ENCODE data around the gene CLDN6.

The CLDN6 gene

DNA sequence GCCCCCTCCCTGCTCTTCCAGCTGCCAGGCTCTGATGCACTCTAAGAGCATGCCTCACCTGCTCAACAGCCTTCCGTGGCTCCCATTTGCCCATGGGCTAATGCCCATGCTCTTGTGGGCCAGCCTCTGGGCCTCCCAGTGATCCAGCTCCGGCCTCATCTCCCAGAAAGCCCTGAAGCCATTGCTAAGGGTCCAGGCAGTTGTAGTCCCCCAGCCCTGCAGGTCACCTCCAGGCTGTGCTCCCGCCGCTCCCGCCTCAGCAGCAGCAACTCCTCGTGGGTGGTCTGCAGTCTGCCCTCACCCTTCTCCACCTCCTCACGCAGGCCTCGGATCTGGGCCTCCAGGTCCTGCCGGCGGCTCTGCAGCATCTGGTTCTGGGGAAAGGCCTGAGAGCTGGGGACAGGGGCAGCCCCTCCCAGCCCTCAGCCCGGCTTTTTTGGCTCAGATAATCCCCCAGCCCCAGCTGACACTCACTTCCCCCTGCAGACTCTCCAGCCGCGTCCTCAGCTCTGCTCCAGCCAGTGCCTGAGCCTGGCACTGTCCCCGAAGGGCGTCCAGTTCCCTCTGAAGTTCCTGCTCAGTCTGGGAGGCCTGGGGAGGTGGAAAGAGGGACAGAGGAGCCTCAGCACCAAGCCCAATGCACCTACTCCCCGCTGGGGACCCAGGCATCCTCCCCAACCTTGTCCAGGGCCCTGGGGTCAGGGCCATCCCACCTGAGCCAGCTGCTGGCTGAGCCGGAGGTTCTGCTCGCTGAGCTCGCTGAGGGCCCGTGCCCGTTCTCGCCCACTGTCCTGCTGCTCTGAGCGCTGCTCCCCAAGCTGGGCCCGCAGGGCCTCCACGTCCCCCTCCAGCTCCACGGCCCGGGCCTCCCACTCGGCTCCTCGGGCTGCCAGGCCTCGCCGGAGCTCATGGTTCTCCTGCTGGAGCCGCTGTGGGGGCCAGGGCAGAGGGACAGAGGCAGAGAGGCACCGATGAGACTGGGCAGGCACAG is 12.5 kb upstream of the CLDN6 start:
- no peak for DNase-seq
- in situ Hi-C loops (cut with HindIII; ENCODE audit: low pct_ligation_motif_present, low pct_unique_long_range_greater_than_20kb, low sequenced_read_pairs), result no loop called here

DNA sequence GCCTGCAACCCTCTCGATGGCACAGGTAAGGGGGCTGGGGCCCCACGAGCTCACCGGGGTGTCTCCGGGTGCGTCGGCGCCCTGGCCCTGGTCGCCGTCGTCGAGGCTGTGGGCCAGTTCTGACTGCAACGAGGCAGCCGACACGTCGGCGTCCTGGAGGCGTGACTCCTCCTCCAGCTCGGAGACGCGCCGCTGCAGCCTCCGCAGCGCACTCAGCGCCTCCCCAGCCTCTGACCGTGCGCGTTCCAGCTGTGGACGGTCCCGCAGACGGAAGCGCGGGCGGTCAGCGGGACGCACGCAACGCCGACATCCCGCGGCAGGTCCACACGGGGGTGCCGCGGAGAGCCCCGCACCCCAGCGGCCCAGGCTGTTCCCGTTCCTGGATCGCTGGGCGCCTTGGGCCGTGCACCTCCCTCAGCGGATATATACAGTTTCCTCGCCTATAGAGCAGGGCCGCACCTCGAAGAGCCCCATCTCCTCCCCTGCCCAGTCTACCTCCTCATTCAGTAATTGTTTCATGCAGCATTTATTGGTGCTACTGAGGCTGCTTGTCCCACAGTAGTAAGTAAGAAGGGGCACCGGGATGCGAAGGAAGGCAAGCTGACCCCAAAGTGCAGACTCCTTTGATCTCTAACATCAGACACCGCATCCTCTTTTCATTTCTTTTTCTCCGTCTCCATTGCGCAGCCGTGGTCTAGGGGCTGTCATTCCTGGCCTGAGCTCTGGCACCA is 11.7 kb upstream of the CLDN6 start:
- no peak for DNase-seq
- in situ Hi-C loops (cut with HindIII; ENCODE audit: low pct_ligation_motif_present, low pct_unique_long_range_greater_than_20kb, low sequenced_read_pairs), result no loop called here

DNA sequence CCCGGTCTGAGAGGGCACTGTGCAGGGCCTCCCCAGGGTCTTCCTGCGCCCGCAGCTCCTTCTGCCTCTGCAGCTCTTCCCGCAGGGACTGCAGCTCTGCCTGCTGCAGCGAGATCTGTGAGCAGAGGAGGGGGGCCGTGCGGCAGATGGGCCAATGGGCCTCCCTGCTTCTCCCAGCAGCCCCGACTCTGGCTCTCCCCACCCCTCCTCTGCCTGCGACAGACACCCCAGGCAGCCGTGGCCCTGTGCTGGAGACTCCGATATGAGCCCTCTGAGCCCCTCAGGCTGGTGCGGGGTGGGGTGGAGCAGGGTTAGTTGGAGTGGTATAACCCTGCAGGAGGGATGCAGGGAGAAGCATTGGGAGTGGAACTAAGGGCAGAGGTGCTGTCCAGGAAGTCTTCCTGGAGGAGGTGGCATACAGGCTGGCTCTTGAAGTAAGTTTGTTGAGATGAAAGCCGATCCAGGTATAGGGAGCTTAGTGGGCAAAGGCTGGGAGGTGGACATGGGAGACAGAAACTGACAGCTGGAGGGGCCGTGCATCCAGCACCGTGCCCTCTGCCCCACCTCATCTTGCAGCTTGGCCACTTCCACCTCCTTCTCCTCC is 10.8 kb upstream of the CLDN6 start:
- no peak for DNase-seq
- in situ Hi-C loops (cut with HindIII; ENCODE audit: low pct_ligation_motif_present, low pct_unique_long_range_greater_than_20kb, low sequenced_read_pairs), result no loop called here

DNA sequence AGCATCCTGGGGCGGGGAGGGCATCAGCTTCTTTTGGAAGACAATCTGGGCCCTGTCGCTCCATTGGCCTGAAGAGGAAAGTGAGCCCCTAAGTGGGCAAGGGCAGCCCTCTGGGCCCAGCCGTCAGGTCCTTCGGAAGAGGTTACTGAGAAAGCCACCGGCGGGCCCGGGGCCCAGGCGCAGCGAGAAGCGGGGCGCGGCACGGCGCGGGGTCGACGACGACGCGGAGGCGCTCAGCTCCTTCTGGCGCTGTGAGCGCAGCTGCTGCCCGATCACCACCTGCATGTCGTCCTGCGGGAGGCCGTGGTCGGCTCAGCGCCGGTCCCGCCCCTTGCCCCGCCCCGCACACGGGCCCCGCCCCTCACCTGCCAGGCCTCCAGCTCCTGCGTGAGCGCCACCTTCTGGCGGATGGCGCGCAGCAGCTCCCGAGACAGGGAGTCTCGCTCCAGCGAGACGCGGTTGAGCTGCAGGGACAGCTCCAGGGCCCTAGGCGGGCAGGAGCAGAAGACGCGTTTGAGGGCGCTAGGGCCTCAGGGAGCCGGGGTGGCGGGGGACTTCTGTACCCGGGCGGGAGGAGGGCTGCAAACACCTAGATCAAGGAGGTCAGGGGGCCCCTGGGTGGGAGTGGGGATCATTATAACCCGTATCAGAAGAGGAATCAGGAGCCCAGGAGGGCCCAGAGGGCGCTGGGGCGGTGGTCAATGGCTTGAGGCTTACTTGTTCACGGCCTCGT is 10.2 kb upstream of the CLDN6 start:
- DNase-seq, result peak; percentile 94
- in situ Hi-C loops (cut with HindIII; ENCODE audit: low pct_ligation_motif_present, low pct_unique_long_range_greater_than_20kb, low sequenced_read_pairs), result no loop called here

DNA sequence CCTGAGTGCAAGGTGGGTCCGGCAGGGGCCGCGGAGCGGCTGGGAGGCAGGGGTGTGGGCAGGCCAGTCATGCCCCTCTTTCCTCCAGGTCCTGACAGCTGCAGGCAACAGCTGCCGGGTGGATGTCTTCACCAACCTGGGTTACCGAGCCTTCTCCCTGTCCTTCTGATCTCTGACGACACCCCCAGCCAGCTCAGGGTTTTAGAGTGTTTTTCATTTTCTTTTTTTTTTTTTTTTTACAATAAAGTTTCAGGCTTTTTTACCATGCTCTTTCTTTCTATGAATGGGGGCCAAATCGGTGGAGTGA is 9.5 kb upstream of the CLDN6 start:
- DNase-seq, result no peak
- in situ Hi-C loops (cut with HindIII; ENCODE audit: low pct_ligation_motif_present, low pct_unique_long_range_greater_than_20kb, low sequenced_read_pairs), result no loop called here

DNA sequence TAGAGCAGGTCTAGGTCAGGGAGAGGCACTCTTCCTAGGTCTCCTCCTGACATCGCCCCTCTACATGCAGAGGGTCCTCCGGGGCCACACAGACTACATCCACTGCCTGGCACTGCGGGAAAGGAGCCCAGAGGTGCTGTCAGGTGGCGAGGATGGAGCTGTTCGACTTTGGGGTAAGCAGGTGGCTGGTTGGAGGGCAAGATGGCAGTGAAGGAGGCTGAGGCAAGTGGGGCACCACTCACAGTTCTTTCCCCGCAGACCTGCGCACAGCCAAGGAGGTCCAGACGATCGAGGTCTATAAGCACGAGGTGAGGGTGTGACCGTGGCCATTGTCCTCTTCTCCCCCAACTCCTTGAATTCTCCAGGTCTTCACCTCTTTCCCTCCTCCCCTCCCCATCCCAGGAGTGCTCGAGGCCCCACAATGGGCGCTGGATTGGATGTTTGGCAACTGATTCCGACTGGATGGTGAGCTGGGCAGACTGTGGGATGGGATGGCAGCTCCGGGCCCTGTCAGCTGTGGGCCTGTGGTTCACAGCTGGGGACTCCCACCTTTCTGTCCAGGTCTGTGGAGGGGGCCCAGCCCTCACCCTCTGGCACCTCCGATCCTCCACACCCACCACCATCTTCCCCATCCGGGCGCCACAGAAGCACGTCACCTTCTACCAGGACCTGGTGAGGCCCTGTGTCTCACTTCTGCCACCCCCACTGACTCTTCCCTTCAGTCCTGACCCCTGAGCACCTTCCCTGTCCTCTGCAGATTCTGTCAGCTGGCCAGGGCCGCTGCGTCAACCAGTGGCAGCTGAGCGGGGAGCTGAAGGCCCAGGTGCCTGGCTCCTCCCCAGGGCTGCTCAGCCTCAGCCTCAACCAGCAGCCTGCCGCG is 8.9 kb upstream of the CLDN6 start:
- no peak for DNase-seq
- in situ Hi-C loops (cut with HindIII; ENCODE audit: low pct_ligation_motif_present, low pct_unique_long_range_greater_than_20kb, low sequenced_read_pairs), result no loop called here

DNA sequence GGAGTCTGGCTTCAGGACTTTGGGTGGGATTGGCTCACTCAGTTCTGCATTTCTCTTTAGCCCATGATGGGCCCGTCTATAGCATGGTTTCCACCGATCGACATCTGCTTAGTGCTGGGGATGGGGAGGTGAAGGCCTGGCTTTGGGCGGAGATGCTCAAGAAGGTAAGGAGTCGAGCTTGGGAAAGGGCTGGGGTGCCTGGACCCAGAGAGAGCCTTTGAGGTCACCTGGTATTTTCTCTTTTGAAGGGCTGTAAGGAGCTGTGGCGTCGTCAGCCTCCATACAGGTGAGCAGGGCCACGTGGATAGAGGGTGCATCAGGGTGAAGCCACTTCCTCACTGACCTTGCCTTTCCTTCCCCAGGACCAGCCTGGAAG is 8.0 kb upstream of the CLDN6 start:
- no peak for DNase-seq
- in situ Hi-C loops (cut with HindIII; ENCODE audit: low pct_ligation_motif_present, low pct_unique_long_range_greater_than_20kb, low sequenced_read_pairs), result no loop called here

DNA sequence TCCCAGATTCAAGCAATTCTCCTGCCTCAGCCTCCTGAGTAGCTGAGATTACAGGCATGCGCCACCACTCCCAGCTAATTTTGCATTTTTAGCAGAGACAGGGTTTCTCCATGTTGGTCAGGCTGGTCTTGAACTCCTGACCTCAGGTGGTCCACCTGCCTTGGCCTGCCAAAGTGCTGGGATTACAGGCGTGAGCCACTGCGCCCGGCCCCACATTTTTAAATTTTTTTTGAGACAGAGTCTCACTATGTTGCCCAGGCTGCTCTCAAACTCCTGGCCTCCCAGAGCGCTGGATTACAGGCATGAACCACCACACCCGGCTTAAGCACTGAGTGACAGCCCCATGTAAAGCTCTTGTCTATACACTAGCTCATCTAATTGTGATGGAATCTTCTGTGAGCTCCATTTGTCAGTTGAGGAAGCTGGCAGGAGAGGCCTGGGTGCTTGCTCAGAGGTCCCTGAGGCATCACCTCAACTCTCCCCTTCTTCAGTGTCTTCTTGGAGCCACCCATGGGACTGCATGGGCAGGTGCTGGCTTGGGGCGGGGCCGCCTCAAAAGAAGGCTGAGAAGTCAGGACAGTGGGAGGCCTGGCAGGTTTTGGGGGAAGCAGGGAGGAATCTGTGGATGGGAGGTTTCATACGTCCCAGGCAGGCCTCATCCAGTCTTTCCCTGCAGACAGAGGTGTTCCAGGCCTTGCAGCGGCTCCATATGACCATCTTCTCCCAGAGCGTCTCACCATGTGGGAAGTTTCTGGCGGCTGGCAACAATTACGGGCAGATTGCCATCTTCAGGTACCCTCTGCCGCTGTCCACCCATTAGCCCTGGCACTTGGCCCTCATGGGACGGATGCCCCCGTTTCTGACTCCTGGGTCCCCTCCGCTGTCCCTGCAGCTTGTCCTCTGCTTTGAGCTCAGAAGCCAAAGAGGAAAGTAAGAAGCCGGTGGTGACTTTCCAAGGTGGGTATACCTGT is 7.3 kb upstream of the CLDN6 start:
- in situ Hi-C loops (cut with HindIII; ENCODE audit: low pct_ligation_motif_present, low pct_unique_long_range_greater_than_20kb, low sequenced_read_pairs), result no loop called here
- DNase-seq, result no peak

DNA sequence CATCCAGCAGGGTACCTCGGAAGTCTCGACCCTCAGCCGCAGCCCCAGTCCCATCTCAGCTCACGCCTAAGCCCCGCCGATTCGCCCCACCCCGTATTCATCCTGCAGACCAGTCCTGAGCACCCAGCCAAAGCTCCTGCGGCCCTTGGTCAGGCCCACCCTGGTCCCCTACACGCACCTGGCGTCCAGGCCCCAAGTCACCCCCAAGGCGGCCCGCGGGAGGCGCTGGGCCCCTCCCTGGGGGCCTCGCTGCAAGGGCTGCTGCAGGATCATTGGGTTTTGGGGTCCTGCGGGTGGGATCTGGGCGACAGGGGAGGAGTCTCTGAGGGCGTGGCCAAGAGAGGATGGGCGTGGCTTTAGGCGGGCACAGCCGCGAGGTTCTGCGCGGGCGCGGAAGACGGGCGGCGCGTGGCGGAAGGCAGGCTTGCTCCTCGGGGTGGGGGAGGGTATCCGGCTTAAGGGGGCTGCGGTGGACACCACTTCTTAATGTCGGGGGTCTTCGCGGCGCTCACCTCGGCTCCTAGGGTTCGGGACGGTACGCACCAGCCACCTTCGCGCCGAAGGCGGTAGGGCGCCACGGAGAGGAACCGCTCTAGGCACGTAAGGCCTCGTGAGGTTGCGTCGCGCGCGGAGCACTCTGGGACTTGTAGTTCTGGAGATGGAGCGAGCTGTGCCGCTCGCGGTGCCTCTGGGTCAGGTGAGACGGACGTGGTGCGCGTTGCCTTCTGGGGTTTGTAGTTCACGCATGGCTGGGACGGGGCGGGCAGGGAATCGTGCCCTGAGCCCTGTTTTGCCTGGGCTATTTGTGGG is 5.9 kb upstream of the CLDN6 start, which contains the start of the genes HCFC1R1 and THOC6:
Gene HCFC1R1, minus strand, starts transcription at position 274 of the 810 bp plus-strand sequence. Its CDS starts 1 bp downstream, at position 273.
Gene THOC6, plus strand, starts transcription at position 367 of the 810 bp plus-strand sequence. Its CDS starts 292 bp downstream, at position 659.
- in situ Hi-C loops (cut with HindIII; ENCODE audit: low pct_ligation_motif_present, low pct_unique_long_range_greater_than_20kb, low sequenced_read_pairs), result no loop called here
- peak; percentile 99 for DNase-seq

DNA sequence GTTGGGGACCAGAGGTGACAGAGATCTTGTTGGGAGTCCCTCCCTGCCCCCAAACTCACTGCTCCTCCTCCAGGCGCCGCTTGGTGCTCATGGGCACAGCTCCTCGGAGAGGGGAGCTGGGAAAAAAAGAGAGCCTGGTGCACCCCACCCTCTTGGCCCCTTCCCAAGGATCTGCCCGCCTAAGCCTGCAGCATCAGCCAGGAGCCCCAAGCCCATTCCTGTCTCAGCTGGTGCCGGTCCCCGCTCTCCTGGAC is 5.4 kb upstream of the CLDN6 start:
- DNase-seq, result peak; percentile 92
- in situ Hi-C loops (cut with HindIII; ENCODE audit: low pct_ligation_motif_present, low pct_unique_long_range_greater_than_20kb, low sequenced_read_pairs), result no loop called here

DNA sequence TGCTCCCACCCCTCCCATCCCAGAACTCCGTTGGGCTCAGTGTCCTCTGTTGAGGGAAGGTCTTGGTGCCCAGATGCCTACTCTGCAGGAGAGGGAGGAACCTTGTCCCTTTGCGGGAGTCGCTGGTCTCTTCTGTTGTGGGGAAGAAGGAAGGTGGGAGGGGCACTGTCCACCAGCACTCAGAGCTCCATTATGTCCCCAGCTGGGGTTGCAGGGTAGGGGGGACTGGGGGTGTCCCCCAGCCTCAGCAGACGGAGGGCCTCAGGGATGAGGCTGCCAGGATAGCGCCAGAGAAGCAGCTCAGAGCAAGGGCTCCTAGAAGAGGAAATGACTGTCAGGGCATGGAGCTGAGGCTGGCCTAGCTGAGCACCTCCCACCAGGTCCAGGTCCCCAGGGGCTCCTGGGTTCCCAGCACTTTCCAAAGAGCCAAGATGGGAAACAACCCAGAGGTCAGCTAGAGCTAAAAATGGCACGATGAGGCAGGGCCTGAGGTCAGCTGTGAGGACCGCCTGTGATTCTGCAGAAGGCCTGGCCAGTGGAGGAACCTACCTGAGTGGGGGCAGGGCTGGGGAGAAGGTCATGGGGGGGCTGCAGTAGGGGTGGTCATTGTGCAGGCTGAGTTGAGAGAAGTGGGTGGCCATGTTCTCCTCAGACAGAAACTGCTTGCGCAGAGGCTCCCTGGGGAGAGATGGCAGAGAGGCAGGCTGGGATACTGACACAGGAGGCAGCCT is 4.9 kb upstream of the CLDN6 start:
- DNase-seq, result no peak
- in situ Hi-C loops (cut with HindIII; ENCODE audit: low pct_ligation_motif_present, low pct_unique_long_range_greater_than_20kb, low sequenced_read_pairs), result no loop called here

DNA sequence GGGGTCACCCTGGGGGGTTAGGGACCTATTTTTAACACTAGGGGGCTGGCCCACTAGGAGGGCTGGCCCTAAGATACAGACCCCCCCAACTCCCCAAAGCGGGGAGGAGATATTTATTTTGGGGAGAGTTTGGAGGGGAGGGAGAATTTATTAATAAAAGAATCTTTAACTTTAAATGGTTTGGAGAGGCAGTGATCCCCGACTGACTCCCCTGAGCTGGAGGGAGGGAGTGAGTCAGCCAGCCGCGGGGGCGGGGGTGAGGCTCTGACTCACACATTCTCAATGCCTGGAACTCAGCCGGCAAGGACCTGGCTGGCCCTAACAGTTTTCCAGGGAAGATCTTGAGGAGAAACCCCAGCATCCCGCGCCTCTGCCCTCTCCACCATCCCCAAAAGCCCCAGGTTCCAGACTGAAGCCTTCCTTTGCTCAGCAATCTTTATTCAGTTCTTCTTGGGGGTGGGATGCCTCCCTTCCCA is 4.3 kb upstream of the CLDN6 start:
- DNase-seq, result peak; percentile 97
- in situ Hi-C loops (cut with HindIII; ENCODE audit: low pct_ligation_motif_present, low pct_unique_long_range_greater_than_20kb, low sequenced_read_pairs), result no loop called here

DNA sequence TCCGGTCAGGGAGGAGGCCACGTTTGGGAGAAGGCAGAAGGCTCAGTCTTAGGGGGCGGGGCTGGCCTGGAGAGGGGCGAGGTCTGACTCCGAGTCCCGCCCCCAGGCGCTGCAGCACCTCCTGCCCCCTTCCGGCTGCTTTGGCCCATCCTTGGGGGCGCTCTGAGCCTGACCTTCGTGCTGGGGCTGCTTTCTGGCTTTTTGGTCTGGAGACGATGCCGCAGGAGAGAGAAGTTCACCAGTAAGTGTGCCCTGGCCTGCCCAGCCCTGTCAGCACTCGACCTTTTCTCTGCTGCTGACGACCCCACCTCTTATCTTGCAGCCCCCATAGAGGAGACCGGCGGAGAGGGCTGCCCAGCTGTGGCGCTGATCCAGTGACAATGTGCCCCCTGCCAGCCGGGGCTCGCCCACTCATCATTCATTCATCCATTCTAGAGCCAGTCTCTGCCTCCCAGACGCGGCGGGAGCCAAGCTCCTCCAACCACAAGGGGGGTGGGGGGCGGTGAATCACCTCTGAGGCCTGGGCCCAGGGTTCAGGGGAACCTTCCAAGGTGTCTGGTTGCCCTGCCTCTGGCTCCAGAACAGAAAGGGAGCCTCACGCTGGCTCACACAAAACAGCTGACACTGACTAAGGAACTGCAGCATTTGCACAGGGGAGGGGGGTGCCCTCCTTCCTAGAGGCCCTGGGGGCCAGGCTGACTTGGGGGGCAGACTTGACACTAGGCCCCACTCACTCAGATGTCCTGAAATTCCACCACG is 3.6 kb upstream of the CLDN6 start:
- DNase-seq, result peak; percentile 97
- in situ Hi-C loops (cut with HindIII; ENCODE audit: low pct_ligation_motif_present, low pct_unique_long_range_greater_than_20kb, low sequenced_read_pairs), result no loop called here

DNA sequence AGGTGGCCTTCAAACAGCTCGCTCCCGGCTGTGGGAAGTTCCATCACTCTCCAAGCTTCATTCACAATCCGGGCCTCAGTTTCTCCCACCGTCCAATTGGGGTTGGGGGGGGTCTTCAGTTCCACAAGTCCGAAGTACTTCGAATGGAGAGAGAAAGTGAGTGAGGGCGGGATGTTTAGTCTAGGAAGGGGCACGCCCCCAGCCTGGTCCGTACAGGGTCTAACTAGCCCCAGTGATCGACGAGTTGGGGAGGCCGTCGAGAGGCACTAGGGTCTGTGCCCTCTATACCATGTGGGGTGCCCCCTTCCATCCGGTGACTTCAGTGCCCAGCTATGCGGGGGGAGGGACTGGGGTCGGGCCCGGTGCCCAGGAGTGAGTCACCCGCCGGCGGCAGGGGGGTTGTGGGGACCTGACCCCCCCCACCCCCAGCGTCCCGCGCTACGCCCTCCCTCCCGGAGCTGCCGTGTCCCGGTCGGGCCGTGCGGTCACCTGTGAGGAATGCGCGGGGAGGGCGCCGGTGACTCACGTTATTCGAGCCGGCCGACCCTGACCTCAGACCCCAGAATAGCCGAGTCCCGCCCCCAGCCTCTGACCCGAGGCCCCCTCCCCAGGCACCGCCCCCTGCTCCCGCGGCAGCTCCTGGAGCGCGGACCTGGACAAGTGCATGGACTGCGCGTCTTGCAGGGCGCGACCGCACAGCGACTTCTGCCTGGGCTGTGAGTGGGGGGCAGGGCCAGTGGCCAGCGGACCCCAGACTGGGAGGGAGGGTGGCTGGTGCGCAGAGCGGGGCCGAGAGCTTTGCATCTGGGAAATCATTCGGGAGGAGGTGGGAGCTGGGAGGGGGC is 2.8 kb upstream of the CLDN6 start:
- in situ Hi-C loops (cut with HindIII; ENCODE audit: low pct_ligation_motif_present, low pct_unique_long_range_greater_than_20kb, low sequenced_read_pairs), result no loop called here
- DNase-seq, result peak; percentile 96

All from ACHN (cell line).